GM12864 (cell line): ENCODE measurements around the gene MEIOC.
"Not testable (repeated sequence)": the region's sequence is repeated elsewhere in the genome, so short reads cannot be mapped to it uniquely, and the experiment has no call there.

ENCODE experiments used
- DNase-seq: peaks from one replicate; pipeline ENCODE4 v3.0.0-alpha.2; 2011; ENCODE audit warnings: low read depth
- H3K4me3 ChIP-seq: 2 replicates; pipeline ENCODE4 v1.5.1; 2011; ENCODE audit warnings: mild to moderate bottlenecking, low read depth, low read length, control low read depth
- TF ChIP-seq, protein P1 (sequence below): IDR thresholded peaks from 2 replicates; pipeline ENCODE4 v1.5.1; 2011; ENCODE audit warnings: low read depth, mild to moderate bottlenecking, moderate library complexity, low read length, control low read depth, inconsistent platforms; ENCODE audit errors: missing control alignments

Gene MEIOC

DNA sequence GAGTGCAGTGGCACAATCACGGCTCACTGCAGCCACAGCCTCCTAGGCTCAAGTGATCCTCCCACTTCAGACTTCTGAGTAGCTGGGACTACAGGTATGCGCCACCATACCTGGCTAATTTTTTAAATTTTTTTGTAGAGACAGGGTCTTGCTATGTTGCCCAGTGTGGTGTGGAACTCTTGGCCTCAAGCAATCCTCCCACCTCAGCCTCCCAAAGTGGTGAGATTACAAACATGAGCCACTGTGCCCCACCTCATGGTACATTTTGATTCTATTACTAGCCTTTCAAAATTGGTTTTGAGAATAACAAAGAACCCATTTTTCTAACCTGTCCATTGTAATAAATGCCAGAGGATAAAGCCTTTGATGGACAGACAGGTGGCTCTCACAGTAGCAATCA, 31.9 kb downstream of the MEIOC start:
- H3K4me3 ChIP-seq, result no peak overlapping the region; the same call in 1 of the 2 replicates
- DNase-seq, result no peak
- TF ChIP-seq, protein P1, sequence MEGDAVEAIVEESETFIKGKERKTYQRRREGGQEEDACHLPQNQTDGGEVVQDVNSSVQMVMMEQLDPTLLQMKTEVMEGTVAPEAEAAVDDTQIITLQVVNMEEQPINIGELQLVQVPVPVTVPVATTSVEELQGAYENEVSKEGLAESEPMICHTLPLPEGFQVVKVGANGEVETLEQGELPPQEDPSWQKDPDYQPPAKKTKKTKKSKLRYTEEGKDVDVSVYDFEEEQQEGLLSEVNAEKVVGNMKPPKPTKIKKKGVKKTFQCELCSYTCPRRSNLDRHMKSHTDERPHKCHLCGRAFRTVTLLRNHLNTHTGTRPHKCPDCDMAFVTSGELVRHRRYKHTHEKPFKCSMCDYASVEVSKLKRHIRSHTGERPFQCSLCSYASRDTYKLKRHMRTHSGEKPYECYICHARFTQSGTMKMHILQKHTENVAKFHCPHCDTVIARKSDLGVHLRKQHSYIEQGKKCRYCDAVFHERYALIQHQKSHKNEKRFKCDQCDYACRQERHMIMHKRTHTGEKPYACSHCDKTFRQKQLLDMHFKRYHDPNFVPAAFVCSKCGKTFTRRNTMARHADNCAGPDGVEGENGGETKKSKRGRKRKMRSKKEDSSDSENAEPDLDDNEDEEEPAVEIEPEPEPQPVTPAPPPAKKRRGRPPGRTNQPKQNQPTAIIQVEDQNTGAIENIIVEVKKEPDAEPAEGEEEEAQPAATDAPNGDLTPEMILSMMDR, result no peak

DNA sequence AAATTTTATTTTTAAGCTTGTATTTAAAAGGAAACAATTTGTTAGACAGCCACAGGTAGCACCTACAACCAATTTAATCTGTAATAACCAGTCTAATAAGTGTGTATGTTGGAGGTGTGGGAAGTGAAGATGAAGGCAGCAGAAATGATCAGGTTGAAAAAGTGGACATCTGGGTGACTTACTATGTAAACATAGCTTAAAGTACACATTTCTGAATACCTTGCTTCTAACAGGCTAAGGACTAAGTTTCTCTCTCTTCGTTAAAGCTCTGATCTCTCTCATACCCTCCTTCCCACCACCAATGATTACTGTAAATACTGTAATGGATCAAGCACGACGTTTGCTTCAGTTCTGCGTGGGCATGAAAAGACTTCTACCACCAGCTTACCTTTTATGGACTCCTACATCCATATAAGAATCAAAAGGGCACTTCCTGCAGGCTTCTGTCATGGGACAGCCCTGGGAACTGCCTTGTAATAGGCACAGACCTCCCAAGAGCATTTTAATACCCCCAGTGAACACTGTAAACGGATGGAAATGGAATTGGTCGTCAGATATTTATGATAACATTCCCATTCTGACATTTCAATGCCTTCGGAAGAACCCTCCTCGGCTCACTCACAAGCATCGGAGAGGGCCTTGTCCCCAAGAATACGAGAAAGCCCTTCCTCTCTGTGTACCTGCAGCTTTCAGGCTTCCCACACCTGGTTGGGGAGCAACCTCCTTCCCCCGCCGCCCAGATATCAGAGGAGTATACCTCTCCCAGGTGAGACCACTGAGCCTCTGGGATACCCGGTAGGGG, 32.6 kb downstream of the MEIOC start:
- TF ChIP-seq, protein P1, result no peak
- peak overlapping the region; percentile 92 for H3K4me3 ChIP-seq
- DNase-seq, result no peak

DNA sequence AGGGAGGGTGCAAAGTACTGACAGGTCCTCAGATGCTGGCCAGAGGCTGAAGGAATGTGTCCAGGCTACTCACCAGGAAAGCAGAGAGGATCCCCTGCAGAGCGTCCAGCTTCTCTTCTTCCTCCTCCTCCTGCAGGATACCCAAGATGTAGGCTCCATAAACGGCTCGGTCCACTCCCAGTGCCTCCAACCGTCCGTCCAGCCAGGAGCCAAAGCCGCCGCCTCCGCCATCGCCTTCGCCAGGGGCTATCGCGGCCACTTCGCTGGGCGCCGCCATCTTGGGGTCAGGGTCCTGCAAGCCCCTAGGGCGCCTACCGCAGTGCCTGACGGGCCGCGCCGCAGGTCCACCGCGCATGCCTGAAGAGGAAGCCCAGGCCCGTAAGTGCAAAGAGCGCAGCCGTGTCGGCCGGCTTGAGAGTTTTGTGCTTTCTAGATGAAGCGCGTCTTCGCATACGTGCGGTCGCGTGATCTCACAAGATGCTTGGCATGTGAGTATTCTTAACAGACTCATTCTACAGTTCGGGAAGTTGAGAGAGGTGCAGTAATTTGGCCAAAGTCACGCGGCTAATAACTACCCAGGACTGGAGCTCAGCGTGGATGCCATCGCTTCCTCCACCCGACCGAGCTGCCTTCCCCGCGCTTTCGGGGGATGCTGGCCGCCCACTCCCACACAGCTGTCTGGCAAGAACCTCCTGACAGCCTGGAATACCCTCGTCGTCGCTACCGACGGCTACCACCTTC, 33.4 kb downstream of the MEIOC start, which contains the start of gene CCDC43:
TSS of gene CCDC43 (minus strand) at position 300 of the 741 bp plus-strand sequence. CDS start at position 277, 23 bp downstream.
- peak within 1 kb of the TSS; percentile 92 for H3K4me3 ChIP-seq
- TF ChIP-seq, protein P1, result no peak

DNA sequence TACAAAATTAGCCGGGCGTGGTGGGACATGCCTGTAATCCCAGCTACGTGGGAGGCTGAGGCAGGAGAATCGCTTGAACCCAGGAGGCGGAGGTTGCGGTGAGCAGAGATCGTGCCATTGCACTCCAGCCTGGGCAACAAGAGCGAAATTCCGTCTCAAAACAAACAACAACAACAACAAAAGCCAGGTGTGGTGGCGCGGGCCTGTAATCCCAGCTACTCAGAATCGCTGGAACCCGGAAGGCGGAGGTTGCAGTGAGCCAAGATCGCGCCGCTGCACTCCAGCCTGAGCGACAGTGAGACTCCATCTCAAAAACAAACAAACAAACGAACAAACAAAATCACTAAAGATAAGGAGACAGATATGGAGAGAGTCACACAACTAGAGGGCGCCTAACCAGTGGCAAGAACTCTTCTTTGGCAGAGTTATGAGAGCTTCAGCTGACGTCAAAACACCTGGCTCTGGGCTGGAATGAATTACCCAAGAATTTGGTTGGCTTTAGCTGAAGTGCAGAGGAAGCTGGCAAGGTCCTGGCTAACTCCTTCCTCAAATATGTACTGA, 34.6 kb downstream of the MEIOC start:
- H3K4me3 ChIP-seq, DNase-seq: not testable (repeated sequence)
- TF ChIP-seq, protein P1, result peak; percentile 46

More for the DNA sequence above, 33.4 kb downstream of the MEIOC start, which contains the start of gene CCDC43:
- DNase-seq, result peak; percentile 73

DNA sequence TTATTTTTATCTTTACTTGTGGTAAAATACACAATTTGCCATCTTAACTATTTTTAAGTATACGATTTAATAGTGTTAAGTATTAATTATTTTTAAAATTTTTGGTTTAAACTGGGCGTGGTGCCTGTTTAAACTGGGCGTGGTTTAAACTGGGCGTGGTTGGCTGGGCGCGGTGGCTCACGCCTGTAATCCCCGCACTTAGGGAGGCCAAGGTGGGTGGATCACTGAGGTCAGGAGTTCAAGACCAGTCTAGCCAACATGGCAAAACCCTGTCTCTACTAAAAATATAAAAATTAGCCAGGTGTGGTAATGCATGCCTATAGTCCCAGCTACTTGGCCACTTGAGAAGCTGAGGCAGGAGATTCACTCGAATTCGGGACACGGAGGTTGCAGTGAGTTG, 37.3 kb downstream of the MEIOC start:
- DNase-seq, result no peak
- TF ChIP-seq, protein P1, result no peak
- H3K4me3 ChIP-seq, result no peak overlapping the region

DNA sequence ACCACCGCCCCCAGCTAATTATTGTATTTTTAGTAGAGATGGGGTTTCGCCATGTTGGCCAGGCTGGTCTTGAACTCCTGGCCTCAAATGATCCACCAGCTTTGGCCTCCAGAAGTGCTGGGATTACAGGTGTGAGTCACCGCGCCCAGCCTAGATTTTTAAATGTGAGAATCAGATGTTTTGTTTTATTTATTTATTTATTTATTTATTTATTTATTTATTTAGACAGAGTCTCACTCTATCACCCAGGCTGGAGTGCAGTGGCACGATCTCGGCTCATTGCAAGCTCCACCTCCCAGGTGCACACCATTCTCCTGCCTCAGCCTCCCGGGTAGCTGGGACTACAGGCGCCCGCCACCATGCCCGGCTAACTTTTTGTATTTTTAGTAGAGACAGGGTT, 44.0 kb downstream of the MEIOC start:
- not testable (repeated sequence) for DNase-seq, H3K4me3 ChIP-seq

DNA sequence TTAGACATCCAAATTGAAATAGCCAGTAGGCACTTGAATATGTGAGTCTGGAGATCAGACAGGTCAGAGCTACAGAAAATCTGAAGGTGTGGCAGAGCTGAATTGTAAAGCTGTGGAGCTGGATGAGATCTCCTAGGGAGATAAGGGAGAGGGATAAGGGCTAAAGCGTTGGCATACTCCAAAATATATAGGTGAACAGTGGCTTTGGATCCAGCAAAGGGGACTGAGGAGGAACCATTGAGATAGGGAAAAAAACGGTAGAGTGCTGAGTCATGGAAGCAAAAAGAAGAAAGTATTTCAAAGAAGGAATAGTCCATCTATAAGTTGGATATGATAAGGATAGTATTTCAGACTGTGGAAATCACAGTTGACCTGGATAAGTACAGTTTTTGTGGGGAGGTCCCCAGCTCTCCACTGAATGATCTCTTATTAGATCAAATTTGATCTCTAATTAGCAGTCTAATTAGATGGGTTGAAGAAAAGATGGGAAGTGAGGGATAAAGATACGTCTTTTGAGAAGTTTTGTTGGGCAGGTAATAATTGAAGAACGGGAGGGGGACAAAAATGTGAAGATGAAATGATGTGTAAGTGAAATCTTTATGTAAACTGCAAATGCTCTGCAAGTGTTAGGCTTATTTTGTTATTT, 51.6 kb downstream of the MEIOC start:
- no peak for DNase-seq
- TF ChIP-seq, protein P1, result no peak
- peak overlapping the region; percentile 68 for H3K4me3 ChIP-seq
